ENCODE results near the gene CD58.
"Not testable (repeated sequence)": the region's sequence is repeated elsewhere in the genome, so short reads cannot be mapped to it uniquely, and the experiment has no call there.

CD58 gene

GRCh38 chr1:116597388-116597787, 26.6 kb upstream of the CD58 start:
- not testable (repeated sequence) for H3K9me3 Mint-ChIP-seq; H3K4me3 Mint-ChIP-seq; H3K36me3 Mint-ChIP-seq (ENCODE audit: low read depth); H3K27ac Mint-ChIP-seq; H3K27me3 Mint-ChIP-seq; DNase-seq
- peaks cover 30% of the 10 kb centered on the region for H3K4me1 Mint-ChIP-seq (ENCODE audit: low read depth)

- H3K4me3 Mint-ChIP-seq; H3K36me3 Mint-ChIP-seq (ENCODE audit: low read depth); H3K9me3 Mint-ChIP-seq; H3K27me3 Mint-ChIP-seq; H3K27ac Mint-ChIP-seq; DNase-seq: not testable (repeated sequence)
- peaks cover 30% of the 10 kb centered on the region for H3K4me1 Mint-ChIP-seq (ENCODE audit: low read depth)
Measured at GRCh38 chr1:116596742-116597307, 26.0 kb upstream of the CD58 start.

- DNase-seq = not testable (repeated sequence)
- peak overlapping the region; percentile 48 for H3K27ac Mint-ChIP-seq
Measured at GRCh38 chr1:116595946-116596741, 25.3 kb upstream of the CD58 start.

GRCh38 chr1:116595065-116595840, 24.4 kb upstream of the CD58 start:
- H3K9me3 Mint-ChIP-seq; DNase-seq; H3K4me3 Mint-ChIP-seq; H3K36me3 Mint-ChIP-seq (ENCODE audit: low read depth); H3K27ac Mint-ChIP-seq; H3K27me3 Mint-ChIP-seq: not testable (repeated sequence)
- H3K4me1 Mint-ChIP-seq (ENCODE audit: low read depth) = peaks cover 30% of the 10 kb centered on the region

More at GRCh38 chr1:116595946-116596741, 25.3 kb upstream of the CD58 start:
- H3K9me3 Mint-ChIP-seq; H3K27me3 Mint-ChIP-seq; H3K36me3 Mint-ChIP-seq (ENCODE audit: low read depth): not testable (repeated sequence)
- Mint-ChIP-seq H3K4me3 (peak overlapping the region; percentile 67), H3K4me1 (ENCODE audit: low read depth) (peaks cover 30% of the 10 kb centered on the region)

GRCh38 chr1:116593977-116594376, 23.2 kb upstream of the CD58 start:
- H3K4me3 Mint-ChIP-seq; H3K36me3 Mint-ChIP-seq (ENCODE audit: low read depth); H3K9me3 Mint-ChIP-seq; H3K27me3 Mint-ChIP-seq; H3K27ac Mint-ChIP-seq; DNase-seq: not testable (repeated sequence)
- H3K4me1 Mint-ChIP-seq (ENCODE audit: low read depth) = peaks cover 27% of the 10 kb centered on the region

- H3K4me1 Mint-ChIP-seq (ENCODE audit: low read depth) = peaks cover 21% of the 10 kb centered on the region
- H3K27ac Mint-ChIP-seq; H3K9me3 Mint-ChIP-seq; H3K4me3 Mint-ChIP-seq; H3K27me3 Mint-ChIP-seq; H3K36me3 Mint-ChIP-seq (ENCODE audit: low read depth); DNase-seq: not testable (repeated sequence)
Measured at GRCh38 chr1:116593401-116593800, 22.6 kb upstream of the CD58 start.

GRCh38 chr1:116591951-116592605, 21.3 kb upstream of the CD58 start:
- not testable (repeated sequence) for H3K9me3 Mint-ChIP-seq; H3K36me3 Mint-ChIP-seq (ENCODE audit: low read depth); H3K4me3 Mint-ChIP-seq; DNase-seq; H3K27ac Mint-ChIP-seq; H3K27me3 Mint-ChIP-seq
- peaks cover 13% of the 10 kb centered on the region for H3K4me1 Mint-ChIP-seq (ENCODE audit: low read depth)

GRCh38 chr1:116591006-116591950, 20.5 kb upstream of the CD58 start:
- H3K27ac Mint-ChIP-seq; H3K36me3 Mint-ChIP-seq (ENCODE audit: low read depth); H3K4me3 Mint-ChIP-seq; H3K27me3 Mint-ChIP-seq; DNase-seq; H3K9me3 Mint-ChIP-seq; H3K4me1 Mint-ChIP-seq (ENCODE audit: low read depth): not testable (repeated sequence)

GRCh38 chr1:116590359-116591005, 19.7 kb upstream of the CD58 start:
- H3K9me3 Mint-ChIP-seq; H3K36me3 Mint-ChIP-seq (ENCODE audit: low read depth); H3K27ac Mint-ChIP-seq; H3K4me1 Mint-ChIP-seq (ENCODE audit: low read depth); DNase-seq; H3K4me3 Mint-ChIP-seq; H3K27me3 Mint-ChIP-seq: not testable (repeated sequence)

- not testable (repeated sequence) for H3K4me3 Mint-ChIP-seq; H3K36me3 Mint-ChIP-seq (ENCODE audit: low read depth); H3K27me3 Mint-ChIP-seq; DNase-seq; H3K27ac Mint-ChIP-seq; H3K4me1 Mint-ChIP-seq (ENCODE audit: low read depth); H3K9me3 Mint-ChIP-seq
Measured at GRCh38 chr1:116589101-116589735, 18.4 kb upstream of the CD58 start.

GRCh38 chr1:116587501-116588227, 16.8 kb upstream of the CD58 start:
- Mint-ChIP-seq H3K27me3 (no peaks in the 10 kb centered on the region), H3K4me3 (no peak overlapping the region), H3K4me1 (ENCODE audit: low read depth) (peaks cover 2% of the 10 kb centered on the region), H3K27ac (no peak overlapping the region), H3K36me3 (ENCODE audit: low read depth) (no peaks in the 10 kb centered on the region), H3K9me3 (no peaks in the 10 kb centered on the region)
- no peak for DNase-seq

GRCh38 chr1:116586741-116587143, 15.9 kb upstream of the CD58 start:
- no peak for DNase-seq

GRCh38 chr1:116585886-116586285, 15.1 kb upstream of the CD58 start:
- DNase-seq = no peak
- Mint-ChIP-seq H3K27me3 (no peaks in the 10 kb centered on the region), H3K4me1 (ENCODE audit: low read depth) (peaks cover 2% of the 10 kb centered on the region), H3K4me3 (no peak overlapping the region), H3K27ac (no peak overlapping the region), H3K36me3 (ENCODE audit: low read depth) (no peaks in the 10 kb centered on the region), H3K9me3 (no peaks in the 10 kb centered on the region)

More at GRCh38 chr1:116586741-116587143, 15.9 kb upstream of the CD58 start:
- H3K4me3 Mint-ChIP-seq = no peak overlapping the region
- H3K36me3 Mint-ChIP-seq (ENCODE audit: low read depth) = no peaks in the 10 kb centered on the region
- H3K4me1 Mint-ChIP-seq (ENCODE audit: low read depth) = peaks cover 2% of the 10 kb centered on the region
- H3K27me3 Mint-ChIP-seq = no peaks in the 10 kb centered on the region
- H3K9me3 Mint-ChIP-seq = no peaks in the 10 kb centered on the region
- no peak overlapping the region for H3K27ac Mint-ChIP-seq

All from activated T-cell treated with anti-CD3 and anti-CD28 coated beads, Interleukin-2, amount 50 U/mL, for 24 hours (primary cell).